Transverse colon (tissue), 4 donors: Measurements from ENCODE around the gene TEDDM1. TPM values are rescaled to one million over a fixed set of nuclear protein-coding genes. Genes with fewer than 3 reads are reported as not detected.

Experiments used
- DNase-seq: peaks from one replicate; pipeline ENCODE4 v3.0.0-alpha.2; 2019
- H3K27ac ChIP-seq, 4 donors: fragments of 200-600 bp; sonication (generic); 2 replicates each; pipeline ENCODE4 v1.5.1; 2016 to 2018; ENCODE audit warnings: inconsistent platforms in 4 of 4
- H3K27me3 ChIP-seq: fragments of 200-600 bp; sonication (generic); 2 replicates; pipeline ENCODE4 v1.5.1; 2017; ENCODE audit warnings: inconsistent platforms
- H3K36me3 ChIP-seq, 4 donors: fragments of 200-600 bp; sonication (generic); 2 replicates each; pipeline ENCODE4 v1.5.1; 2017 to 2019; ENCODE audit warnings: inconsistent platforms in 4 of 4
- H3K4me1 ChIP-seq, 4 donors: fragments of 200-600 bp; sonication (generic); 2 replicates each; pipeline ENCODE4 v1.5.1; 2017 to 2020; ENCODE audit warnings: inconsistent platforms in 4 of 4
- H3K4me3 ChIP-seq, 4 donors: fragments of 200-600 bp; sonication (generic); 1 replicate in 1 of 4; 2 replicates in 3 of 4; pipeline versions ENCODE4 v1.5.1 to v1.6.1; 2017 to 2019; ENCODE audit warnings: inconsistent platforms in 4 of 4
- H3K9me3 ChIP-seq, 2 donors: fragments of 200-600 bp; sonication (generic); 2 replicates each; pipeline ENCODE4 v1.5.1; 2017 to 2019; ENCODE audit warnings: inconsistent platforms in 2 of 2
- EP300 ChIP-seq: sonication (generic); formaldehyde crosslinking; IDR thresholded peaks from one replicate; pipeline ENCODE4 v1.6.1; 2017; ENCODE audit warnings: antibody characterized with exemption, low read depth
- POLR2A ChIP-seq: fragments of 450-650 bp; IDR thresholded peaks from one replicate; pipeline ENCODE4 v1.6.1; 2016; ENCODE audit warnings: antibody characterized with exemption, mild to moderate bottlenecking, moderate library complexity
- POLR2AphosphoS5 ChIP-seq, 3 donors: sonication (generic); formaldehyde crosslinking; IDR thresholded peaks; one replicate each; pipeline ENCODE4 v1.6.1; 2016; ENCODE audit warnings: antibody characterized with exemption in 3 of 3
- WGBS, 2 donors: methylation state at CpG; one replicate each; pipeline ENCODE4 v1.1.5; 2018; ENCODE audit warnings: low coverage in 1 of 2; 5-methylcytosine and 5-hydroxymethylcytosine counted together
- in situ Hi-C, 4 donors: fragments of 200-750 bp; cut with MboI; loops; one replicate each; pipeline versions ENCODE4 v1.15.0 to v1.15.1; 2017; ENCODE audit warnings: low sequenced_read_pairs in 3 of 4, low pct_ligation_motif_present in 1 of 4, low pct_unique_long_range_greater_than_20kb in 1 of 4
- intact Hi-C: fragments of 100-400 bp; cut with DNase I; formaldehyde crosslinking; loops from one replicate; pipeline ENCODE4 v1.15.1; 2023; ENCODE audit warnings: low total_unique reads
- total RNA-seq, 4 donors: library from RNA; depleted of rRNA; stranded (reverse); fragments of >200 nt; gene quantifications; one replicate each; pipeline ENCODE4 v1.1.0, GENCODE V29; 2016
- TF ChIP-seq, protein P1 (sequence below), 5 experiments: fragments of 200-600 bp in 3 of 5; fragments of 450-650 bp in 2 of 5; sonication (generic) in 3 of 5; IDR thresholded peaks; 1 replicate in 2 of 5; 2 replicates in 3 of 5; pipeline ENCODE4 v1.5.1; 2016 to 2017; ENCODE audit warnings: antibody characterized with exemption in 5 of 5, inconsistent platforms in 3 of 5, mild to moderate bottlenecking in 2 of 5, moderate library complexity in 1 of 5

Gene TEDDM1
- total RNA-seq, 4 donors from 2014 or later: not detected

GRCh38 chr1:182407724-182408123 is 7.3 kb upstream of the TEDDM1 start:
- WGBS, 2 donors: 70% methylated on average over 3 of the region's 3 CpGs; no CpG with 5 or more reads in 1 of the 2 donors
- peaks cover 0 to 4% of the 10 kb centered on the region in 2 donors for H3K9me3 ChIP-seq
- H3K36me3 ChIP-seq: no peaks in the 10 kb centered on the region
- intact Hi-C loops (no loop called here), in situ Hi-C loops (loop anchor here in 1 of 4 donors (10.0 kb wide), 1 partner anchor 323 kb away; no protein-coding TSS in a partner anchor)
- DNase-seq: no peak
- peaks cover 0 to 23% (median 7%) of the 10 kb centered on the region in 4 donors for H3K4me1 ChIP-seq
- TF ChIP-seq POLR2AphosphoS5 (IDR thresholded peaks at IDR 0.05): no peak
- TF ChIP-seq POLR2A: no peak
- TF ChIP-seq EP300: no peak
- TF ChIP-seq, protein P1, sequence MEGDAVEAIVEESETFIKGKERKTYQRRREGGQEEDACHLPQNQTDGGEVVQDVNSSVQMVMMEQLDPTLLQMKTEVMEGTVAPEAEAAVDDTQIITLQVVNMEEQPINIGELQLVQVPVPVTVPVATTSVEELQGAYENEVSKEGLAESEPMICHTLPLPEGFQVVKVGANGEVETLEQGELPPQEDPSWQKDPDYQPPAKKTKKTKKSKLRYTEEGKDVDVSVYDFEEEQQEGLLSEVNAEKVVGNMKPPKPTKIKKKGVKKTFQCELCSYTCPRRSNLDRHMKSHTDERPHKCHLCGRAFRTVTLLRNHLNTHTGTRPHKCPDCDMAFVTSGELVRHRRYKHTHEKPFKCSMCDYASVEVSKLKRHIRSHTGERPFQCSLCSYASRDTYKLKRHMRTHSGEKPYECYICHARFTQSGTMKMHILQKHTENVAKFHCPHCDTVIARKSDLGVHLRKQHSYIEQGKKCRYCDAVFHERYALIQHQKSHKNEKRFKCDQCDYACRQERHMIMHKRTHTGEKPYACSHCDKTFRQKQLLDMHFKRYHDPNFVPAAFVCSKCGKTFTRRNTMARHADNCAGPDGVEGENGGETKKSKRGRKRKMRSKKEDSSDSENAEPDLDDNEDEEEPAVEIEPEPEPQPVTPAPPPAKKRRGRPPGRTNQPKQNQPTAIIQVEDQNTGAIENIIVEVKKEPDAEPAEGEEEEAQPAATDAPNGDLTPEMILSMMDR (IDR thresholded peaks at IDR 0.05): no peak
- H3K27ac ChIP-seq: peak overlapping the region; percentile 55 to 65 (median 58)
- no peaks in the 10 kb centered on the region for H3K27me3 ChIP-seq
- no peak overlapping the region for H3K4me3 ChIP-seq

- TF ChIP-seq, protein P1 (IDR thresholded peaks at IDR 0.05): no peak
- TF ChIP-seq POLR2A (no peak), POLR2AphosphoS5 (IDR thresholded peaks at IDR 0.05) (no peak), EP300 (no peak)
- Histone ChIP-seq H3K36me3 (no peaks in the 10 kb centered on the region), H3K4me1 (peaks cover 0 to 23% (median 7%) of the 10 kb centered on the region in 4 donors), H3K27me3 (no peaks in the 10 kb centered on the region), H3K9me3 (peaks cover 0 to 4% of the 10 kb centered on the region in 2 donors), H3K27ac (no peak overlapping the region), H3K4me3 (no peak overlapping the region)
- 52% methylated on average over 1 of the region's 1 CpG; no CpG with 5 or more reads in 1 of the 2 donors for WGBS, 2 donors
- no peak for DNase-seq
- intact Hi-C loops (no loop called here), in situ Hi-C loops (loop anchor here in 1 of 4 donors (10.0 kb wide), 1 partner anchor 321 kb away; no protein-coding TSS in a partner anchor)
Observed at GRCh38 chr1:182406012-182406411, 5.5 kb upstream of the TEDDM1 start.

DNA sequence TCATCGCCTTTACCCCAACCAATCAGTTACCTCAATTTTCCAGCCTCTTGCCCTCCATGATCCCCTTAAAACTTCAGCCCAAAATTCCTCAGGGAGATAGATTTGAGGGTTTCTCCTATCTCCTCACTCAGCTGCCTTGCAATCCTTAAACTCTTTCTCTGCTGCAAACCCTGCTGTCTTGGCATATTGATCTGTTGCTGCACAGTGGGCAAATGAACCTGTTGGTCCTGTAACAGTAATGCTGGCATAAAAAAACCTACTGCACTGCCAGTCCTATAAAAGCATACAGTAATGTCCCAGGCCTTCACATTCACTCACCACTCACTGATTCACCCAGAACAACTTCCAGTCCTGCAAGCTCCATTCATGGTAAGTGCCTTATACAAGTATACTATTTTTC is 5.1 kb upstream of the TEDDM1 start:
- Histone ChIP-seq H3K27me3 (no peaks in the 10 kb centered on the region), H3K36me3 (no peaks in the 10 kb centered on the region), H3K4me3 (no peak overlapping the region), H3K9me3 (peaks cover 0 to 4% of the 10 kb centered on the region in 2 donors), H3K27ac (no peak overlapping the region), H3K4me1 (peaks cover 0 to 23% (median 7%) of the 10 kb centered on the region in 4 donors)
- in situ Hi-C loops: loop anchor here in 1 of 4 donors (10.0 kb wide), 1 partner anchor 321 kb away; no protein-coding TSS in a partner anchor
- no peak for DNase-seq
- intact Hi-C loops: no loop called here
- 89 to 100% methylated on average over 1 of the region's 1 CpG for WGBS, 2 donors
- TF ChIP-seq POLR2A (no peak), EP300 (no peak), POLR2AphosphoS5 (IDR thresholded peaks at IDR 0.05) (no peak)
- TF ChIP-seq, protein P1 (IDR thresholded peaks at IDR 0.05): no peak

DNA sequence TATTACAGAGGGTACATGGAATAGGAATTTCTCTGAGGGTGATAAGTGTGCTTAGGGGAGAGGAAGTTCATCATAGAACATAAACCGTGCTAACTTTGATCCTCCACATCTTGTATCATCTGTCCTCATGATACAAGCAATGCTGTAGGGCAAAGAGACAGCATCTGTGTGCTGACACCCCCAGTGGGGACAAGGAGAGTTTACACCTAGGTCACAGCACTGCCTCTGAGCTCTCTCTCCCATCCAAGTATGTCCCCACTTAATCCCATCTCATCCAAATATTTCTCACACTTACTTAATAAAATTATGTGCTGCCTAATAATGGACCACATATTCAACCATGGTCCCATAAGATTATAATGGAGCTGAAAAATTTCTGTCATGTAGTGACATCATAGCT is 4.3 kb upstream of the TEDDM1 start:
- 68% methylated on average over 1 of the region's 1 CpG; no CpG with 5 or more reads in 1 of the 2 donors for WGBS, 2 donors
- in situ Hi-C loops: loop anchor here in 2 of 4 donors (5.0 to 10.0 kb wide), 2 partner anchors 317 to 320 kb away; no protein-coding TSS in a partner anchor
- Histone ChIP-seq H3K27ac (no peak overlapping the region), H3K36me3 (no peaks in the 10 kb centered on the region), H3K27me3 (no peaks in the 10 kb centered on the region), H3K4me3 (no peak overlapping the region), H3K9me3 (peaks cover 0 to 4% of the 10 kb centered on the region in 2 donors), H3K4me1 (peaks cover 0 to 18% (median 5%) of the 10 kb centered on the region in 4 donors)
- DNase-seq: no peak
- TF ChIP-seq POLR2AphosphoS5 (IDR thresholded peaks at IDR 0.05) (no peak), EP300 (no peak), POLR2A (no peak)
- TF ChIP-seq, protein P1 (IDR thresholded peaks at IDR 0.05): no peak
- intact Hi-C loops: no loop called here
